Body of pancreas (tissue), 4 donors: ENCODE measurements around the gene TOX3. TPM values are rescaled to one million over a fixed set of nuclear protein-coding genes. Genes with fewer than 3 reads are reported as not detected.

Experiments
- ATAC-seq: fragments of 150-250 bp; one replicate; pipeline ENCODE4 v1.9.1; 2016
- DNase-seq, 4 donors: peaks; one replicate each; pipeline ENCODE4 v3.0.0-alpha.2; 2019
- H3K27ac ChIP-seq, 4 donors: fragments of 200-600 bp; sonication (generic); 1 replicate in 3 of 4; 2 replicates in 1 of 4; pipeline versions ENCODE4 v1.5.1 to v1.6.1; 2016 to 2019; ENCODE audit warnings: mild to moderate bottlenecking in 1 of 4, mixed read lengths in 1 of 4, moderate library complexity in 1 of 4
- H3K27me3 ChIP-seq, 2 donors: fragments of 200-600 bp; sonication (generic); one replicate each; pipeline ENCODE4 v1.6.0; 2016; ENCODE audit warnings: mild to moderate bottlenecking in 1 of 2
- H3K36me3 ChIP-seq, 2 donors: fragments of 200-600 bp; sonication (generic); replicated peaks in 1 of 2; 2 replicates each; pipeline ENCODE4 v1.5.1; 2016; ENCODE audit warnings: low read depth in 2 of 2; ENCODE audit not compliant: insufficient read depth in 1 of 2
- H3K4me1 ChIP-seq: fragments of 200-600 bp; sonication (generic); one replicate; pipeline ENCODE4 v1.6.0; 2016
- H3K4me3 ChIP-seq, 2 donors: fragments of 200-600 bp; sonication (generic); 1 replicate in 1 of 2; 2 replicates in 1 of 2; pipeline ENCODE4 v1.5.1; 2016 to 2019
- H3K9me3 ChIP-seq, 3 donors: fragments of 200-600 bp; sonication (generic); 1 replicate in 2 of 3; 2 replicates in 1 of 3; pipeline ENCODE4 v1.5.1; 2016
- CTCF ChIP-seq, 7 experiments: fragments of 450-650 bp in 4 of 7; fragments of 200-600 bp in 3 of 7; sonication (generic) in 3 of 7; IDR thresholded peaks; one replicate each; pipeline ENCODE4 v1.5.1; 2016 to 2019; ENCODE audit warnings: antibody characterized with exemption in 7 of 7
- POLR2A ChIP-seq, 3 donors: fragments of 450-650 bp; IDR thresholded peaks; one replicate each; pipeline ENCODE4 v1.6.1; 2016; ENCODE audit warnings: antibody characterized with exemption in 3 of 3, mild to moderate bottlenecking in 2 of 3
- WGBS, 2 donors: methylation state at CpG; one replicate each; pipeline ENCODE4 v1.1.5; 2017; 5-methylcytosine and 5-hydroxymethylcytosine counted together
- intact Hi-C: fragments of 100-400 bp; cut with DNase I; formaldehyde crosslinking; loops from one replicate; pipeline ENCODE4 v1.15.1; 2023
- total RNA-seq, 2 donors: library from RNA; depleted of rRNA; stranded (reverse); fragments of >200 nt; gene quantifications; one replicate each; pipeline ENCODE4 v1.1.0, GENCODE V29; 2016

TOX3 gene
- total RNA-seq, 2 donors from 2014 or later = 1.3 to 5.2 TPM

DNA sequence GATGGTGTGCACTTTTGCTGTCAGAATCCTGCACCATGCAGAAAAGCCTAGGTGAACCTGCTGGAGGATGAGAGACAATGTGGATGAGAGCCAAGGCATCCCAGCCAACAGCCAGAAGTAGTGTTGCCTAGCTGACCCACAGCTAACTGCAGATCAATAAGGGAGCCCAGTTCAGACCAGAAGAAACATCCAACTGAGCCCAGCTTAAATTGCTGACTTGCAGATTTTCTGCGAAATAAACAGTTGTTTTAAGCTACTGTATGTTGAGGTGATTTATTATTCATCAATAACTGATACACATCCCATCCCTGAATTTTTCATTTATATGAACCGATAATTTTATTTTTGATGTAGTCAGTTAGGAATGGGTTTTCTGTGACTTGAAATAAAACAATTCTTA is 39.2 kb upstream of the TOX3 start:
- WGBS, 2 donors = 90 to 98% methylated on average over 2 of the region's 2 CpGs
- no peak for TF ChIP-seq POLR2A (IDR thresholded peaks at IDR 0.05)
- no peak for TF ChIP-seq CTCF (IDR thresholded peaks at IDR 0.05)
- Histone ChIP-seq H3K9me3 (no peaks in the 10 kb centered on the region), H3K27me3 (no peaks in the 10 kb centered on the region), H3K27ac (no peak overlapping the region), H3K36me3 (no peaks in the 10 kb centered on the region), H3K4me3 (no peak overlapping the region), H3K4me1 (no peaks in the 10 kb centered on the region)
- ATAC-seq = no peak
- intact Hi-C loops = no loop called here
- no peak for DNase-seq

DNA sequence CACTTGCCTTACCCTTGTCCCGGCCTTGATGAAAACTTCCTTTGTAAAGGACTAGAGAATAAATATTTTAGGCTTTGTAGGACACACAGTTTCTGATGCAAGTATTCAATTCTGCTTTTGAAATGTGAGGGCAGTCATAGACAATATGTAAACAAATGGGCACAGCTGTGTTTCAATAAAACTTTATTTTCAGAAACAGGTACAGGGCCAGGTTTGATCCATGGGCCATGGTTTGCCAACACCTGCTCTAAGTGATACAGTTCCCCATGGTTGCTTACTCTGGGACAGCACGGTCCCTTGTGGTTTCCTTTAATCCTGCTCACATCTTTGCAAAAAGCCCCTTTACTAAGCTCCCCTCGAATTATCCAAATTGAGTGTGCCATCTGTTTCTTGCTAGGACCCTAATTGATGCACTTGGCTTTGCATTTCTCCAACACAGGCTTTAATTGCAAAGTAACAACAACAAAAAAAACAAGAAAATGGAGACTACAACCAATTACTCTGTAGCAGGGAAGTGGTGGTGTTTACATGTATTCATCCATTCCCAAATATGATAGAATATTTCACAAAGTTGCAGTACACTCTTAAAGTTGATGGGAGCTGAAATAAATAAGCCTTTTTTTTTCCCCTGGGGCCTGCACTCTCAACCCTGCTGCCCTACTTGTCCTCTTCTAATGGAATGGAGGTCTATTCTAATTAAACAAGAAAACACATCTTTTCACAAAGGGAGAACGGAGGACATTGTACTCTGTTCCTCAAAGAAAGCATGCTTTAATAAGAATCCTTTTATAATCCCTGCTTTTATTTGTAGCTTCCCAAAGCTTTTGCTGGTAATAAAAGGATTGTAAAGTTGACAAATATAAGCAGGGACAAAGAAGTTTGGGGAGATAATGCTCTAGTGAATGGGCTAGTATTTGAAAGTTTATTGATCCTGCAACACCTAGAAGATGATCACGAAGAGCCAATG is 37.7 kb upstream of the TOX3 start:
- 91 to 93% methylated on average over 5 of the region's 5 CpGs for WGBS, 2 donors
- H3K27me3 ChIP-seq = no peaks in the 10 kb centered on the region
- intact Hi-C loops = no loop called here
- H3K36me3 ChIP-seq = no peaks in the 10 kb centered on the region
- ATAC-seq = no peak
- H3K4me1 ChIP-seq = peaks cover 15% of the 10 kb centered on the region
- H3K4me3 ChIP-seq = no peak overlapping the region
- TF ChIP-seq POLR2A (IDR thresholded peaks at IDR 0.05) (no peak), CTCF (IDR thresholded peaks at IDR 0.05) (no peak)
- DNase-seq = no peak
- no peak overlapping the region for H3K27ac ChIP-seq
- no peaks in the 10 kb centered on the region for H3K9me3 ChIP-seq

- Histone ChIP-seq H3K4me1 (peaks cover 35% of the 10 kb centered on the region), H3K36me3 (no peaks in the 10 kb centered on the region), H3K9me3 (no peaks in the 10 kb centered on the region), H3K4me3 (no peak overlapping the region), H3K27ac (no peak overlapping the region), H3K27me3 (no peaks in the 10 kb centered on the region)
- intact Hi-C loops = no loop called here
- DNase-seq = peak in 3 of 4 donors; percentile 25 to 34 (median 30)
- ATAC-seq = no peak
- 81% methylated on average over 4 of the region's 4 CpGs for WGBS, 2 donors
- TF ChIP-seq POLR2A (IDR thresholded peaks at IDR 0.05) (no peak), CTCF (IDR thresholded peaks at IDR 0.05) (peak in 5 of 7 experiments; percentile 20 to 65 (median 51))
Measured at GRCh38 chr16:52581530-52581929, 34.6 kb upstream of the TOX3 start.

DNA sequence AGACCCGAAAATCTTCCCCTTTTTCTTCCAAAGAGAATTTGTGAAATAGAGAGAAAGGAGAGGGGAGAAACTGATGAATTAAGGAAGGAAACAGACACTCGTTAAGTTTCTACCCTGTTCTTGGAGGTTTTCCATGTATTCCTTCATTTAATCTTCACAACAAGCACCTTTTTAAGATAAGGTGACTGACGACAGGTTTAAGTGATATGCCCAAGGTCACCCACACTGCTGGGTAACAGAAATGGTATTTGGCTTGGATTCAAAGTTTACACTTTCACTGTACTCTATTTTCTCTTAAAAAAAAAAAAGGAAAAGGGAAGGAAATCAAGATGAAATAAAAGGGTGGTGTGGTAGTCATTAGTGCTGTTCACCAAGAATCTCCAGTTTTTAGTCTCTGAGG is 33.5 kb upstream of the TOX3 start:
- H3K27me3 ChIP-seq = no peaks in the 10 kb centered on the region
- peak; percentile 45 for ATAC-seq
- H3K36me3 ChIP-seq = no peaks in the 10 kb centered on the region
- TF ChIP-seq POLR2A (IDR thresholded peaks at IDR 0.05) (no peak), CTCF (IDR thresholded peaks at IDR 0.05) (no peak)
- no peak overlapping the region for H3K4me3 ChIP-seq
- intact Hi-C loops = no loop called here
- no peaks in the 10 kb centered on the region for H3K9me3 ChIP-seq
- peak in 1 of 4 donors; percentile 34 for DNase-seq
- H3K27ac ChIP-seq = peak overlapping the region in 1 of 4 donors; percentile 2
- H3K4me1 ChIP-seq = peaks cover 35% of the 10 kb centered on the region
- 31 to 34% methylated on average over 3 of the region's 3 CpGs for WGBS, 2 donors
